HepG2 (cell line): ENCODE results near the gene DNAAF8.

Experiments used
- ATAD3A ChIP-seq: sonication (generic); formaldehyde crosslinking; IDR thresholded peaks from 2 replicates; pipeline ENCODE4 v1.4.0; 2020; ENCODE audit warnings: missing genetic modification reagents
- CBX1 ChIP-seq: IDR thresholded peaks from one replicate; pipeline ENCODE4 v1.6.1; 2016; ENCODE audit warnings: antibody characterized with exemption, low read depth
- CBX2 ChIP-seq, 2 experiments: fragments of 200-600 bp in 1 of 2; sonication (generic); formaldehyde crosslinking in 1 of 2; IDR thresholded peaks; 2 replicates each; pipeline versions ENCODE4 v1.7.0 to v1.8.1; 2018 to 2022; ENCODE audit warnings: low read depth in 2 of 2, low read length in 1 of 2, mild to moderate bottlenecking in 1 of 2, missing genetic modification reagents in 1 of 2
- CTCF ChIP-seq: sonication (generic); formaldehyde crosslinking; IDR thresholded peaks from 2 replicates; pipeline ENCODE4 v1.5.0; 2020; ENCODE audit warnings: mild to moderate bottlenecking, missing genetic modification reagents, moderate library complexity
- FOSL1 ChIP-seq: sonication (generic); formaldehyde crosslinking; IDR thresholded peaks from 2 replicates; pipeline ENCODE4 v1.9.0; 2021; ENCODE audit warnings: missing genetic modification reagents, borderline replicate concordance
- NFRKB ChIP-seq: fragments of 450-650 bp; IDR thresholded peaks from 2 replicates; pipeline ENCODE4 v1.6.1; 2017
- POLR2AphosphoS5 ChIP-seq: IDR thresholded peaks from 2 replicates; pipeline ENCODE4 v1.6.1; 2012; ENCODE audit warnings: low read depth, low read length
- TAF1 ChIP-seq: sonication (generic); formaldehyde crosslinking; IDR thresholded peaks from 2 replicates; pipeline ENCODE4 v1.4.0; 2020; ENCODE audit warnings: missing genetic modification reagents
- ZNF775 ChIP-seq: sonication (generic); formaldehyde crosslinking; IDR thresholded peaks from 2 replicates; pipeline ENCODE4 v1.4.0; 2020; ENCODE audit warnings: missing genetic modification reagents, mild to moderate bottlenecking, moderate library complexity, borderline replicate concordance

GRCh38 chr16:4778050-4778392, 43.7 kb downstream of the DNAAF8 start:
- TF ChIP-seq CTCF: no peak
- no peak for TF ChIP-seq FOSL1
- no peak for TF ChIP-seq ZNF775 (CRISPR knock-in tag)
- TF ChIP-seq POLR2AphosphoS5: no peak
- no peak for TF ChIP-seq CBX2 (IDR thresholded peaks at IDR 0.05; ENCODE audit: low read depth, low read length)
- TF ChIP-seq CBX2 (CRISPR knock-in tag; IDR thresholded peaks at IDR 0.05; ENCODE audit: low read depth): no peak
- no peak for TF ChIP-seq NFRKB
- no peak for TF ChIP-seq CBX1
- TF ChIP-seq ATAD3A: no peak
- TF ChIP-seq TAF1 (CRISPR knock-in tag): no peak
